AG09309 (cell line): ENCODE results near the gene TOGARAM2.

ENCODE experiments used
- DNase-seq: peaks from one replicate; pipeline ENCODE4 v3.0.0-alpha.2; 2010; ENCODE audit warnings: low read depth
- H3K4me3 ChIP-seq: 2 replicates; pipeline ENCODE4 v1.5.1; 2011; ENCODE audit warnings: mild to moderate bottlenecking, low read depth, low read length, moderate library complexity; ENCODE audit not compliant: control insufficient read depth
- CTCF ChIP-seq: IDR thresholded peaks from 2 replicates; pipeline ENCODE4 v1.5.1; 2011; ENCODE audit warnings: mild to moderate bottlenecking, low read depth, low read length, inconsistent platforms; ENCODE audit not compliant: insufficient read depth, control insufficient read depth; ENCODE audit errors: missing control alignments

Gene TOGARAM2

GRCh38 chr2:29054430-29054829, 73.3 kb downstream of the TOGARAM2 start:
- TF ChIP-seq CTCF, result no peak
- DNase-seq, result no peak
- no peak overlapping the region for H3K4me3 ChIP-seq

- no peak for DNase-seq
These were observed 74.5 kb downstream of the TOGARAM2 start for GRCh38 chr2:29055601-29056000.

GRCh38 chr2:29056452-29056851, 75.4 kb downstream of the TOGARAM2 start:
- no peak overlapping the region for H3K4me3 ChIP-seq
- no peak for TF ChIP-seq CTCF
- DNase-seq, result no peak

More at GRCh38 chr2:29055601-29056000, 74.5 kb downstream of the TOGARAM2 start:
- no peak overlapping the region for H3K4me3 ChIP-seq
- TF ChIP-seq CTCF, result no peak

GRCh38 chr2:29057006-29057405, 75.9 kb downstream of the TOGARAM2 start:
- no peak for TF ChIP-seq CTCF
- no peak for DNase-seq
- H3K4me3 ChIP-seq, result no peak overlapping the region

- H3K4me3 ChIP-seq, result no peak overlapping the region
- no peak for DNase-seq
- no peak for TF ChIP-seq CTCF
These were observed 78.5 kb downstream of the TOGARAM2 start for GRCh38 chr2:29059624-29060023.

GRCh38 chr2:29060441-29060840, 79.3 kb downstream of the TOGARAM2 start:
- DNase-seq, result no peak
- TF ChIP-seq CTCF, result no peak
- H3K4me3 ChIP-seq, result no peak overlapping the region

- DNase-seq, result no peak
- no peak for TF ChIP-seq CTCF
- no peak overlapping the region for H3K4me3 ChIP-seq
These were observed 80.1 kb downstream of the TOGARAM2 start for GRCh38 chr2:29061176-29061575.
